GM12891 (cell line): ENCODE data around the gene GLIS1.

Source experiments
- PAX5 ChIP-seq: IDR thresholded peaks from 2 replicates; pipeline ENCODE4 v1.6.1; 2011; ENCODE audit warnings: low read length, moderate library complexity, mild to moderate bottlenecking; ENCODE audit not compliant: insufficient read depth, severe bottlenecking
- POLR2A ChIP-seq: IDR thresholded peaks from 2 replicates; pipeline ENCODE4 v1.6.1; 2011; ENCODE audit warnings: low read depth, low read length, control low read depth
- POLR2AphosphoS5 ChIP-seq: IDR thresholded peaks from 2 replicates; pipeline ENCODE4 v1.6.1; 2011; ENCODE audit warnings: low read depth, low read length, control low read depth
- POU2F2 ChIP-seq: IDR thresholded peaks from 2 replicates; pipeline ENCODE4 v1.6.1; 2011; ENCODE audit warnings: low read depth, mild to moderate bottlenecking, control low read depth, low read length, moderate library complexity
- SPI1 ChIP-seq: IDR thresholded peaks from 2 replicates; pipeline ENCODE4 v1.6.1; 2011; ENCODE audit warnings: low read depth, low read length, control low read depth
- TAF1 ChIP-seq: IDR thresholded peaks from 2 replicates; pipeline ENCODE4 v1.6.1; 2011; ENCODE audit warnings: low read depth, low read length, control low read depth

GRCh38 chr1:53684741-53685140 is 54.2 kb downstream of the GLIS1 start:
- TF ChIP-seq POLR2A (no peak), PAX5 (no peak), POLR2AphosphoS5 (no peak), SPI1 (no peak), TAF1 (no peak), POU2F2 (no peak)
